HepG2 (cell line): ENCODE results near the gene ATP9A. TPM values are rescaled to one million over a fixed set of nuclear protein-coding genes. Genes with fewer than 3 reads are reported as not detected.

Source experiments
- ATAC-seq: fragments of 200-7000 bp; cut with Tn5 transposase; 3 replicates; pipeline ENCODE4 v1.9.1; 2020; ENCODE audit warnings: mild to moderate bottlenecking, moderate library complexity
- BruUV-seq: library from RNA; stranded (reverse); fragments of 400-500 nt; replicated peaks from 2 replicates; lab custom pipeline; 2021; lab: Mats Ljungman, UMichigan
- CTCF ChIA-PET: fragments of 300-600 bp; formaldehyde crosslinking; extraction: SDS; loops from one replicate; lab custom pipeline; 2021; ENCODE audit warnings: low total read pairs, inconsistent platforms, low intra/inter-chr PET ratio; lab: Yijun Ruan, JAX
- POLR2A ChIA-PET: fragments of 350-600 bp; sonication (Branson Sonifier 250); formaldehyde crosslinking; loops from one replicate; lab custom pipeline; 2020; ENCODE audit warnings: antibody characterized with exemption, inconsistent platforms; lab: Yijun Ruan, JAX
- DNase-seq: peaks from one replicate; pipeline ENCODE4 v3.0.0-alpha.2; 2015; ENCODE audit warnings: low spot score
- FAIRE-seq: peaks from 3 replicates; lab custom pipeline; 2011; peaks lifted over from hg19 to GRCh38; lab: Jason Lieb, UNC
- H2AFZ ChIP-seq: one replicate; pipeline ENCODE4 v1.6.1; 2011; ENCODE audit warnings: low read length, inconsistent platforms
- H3K27ac ChIP-seq: fragments of 300-600 bp; 3 replicates; pipeline ENCODE4 v1.8.0; 2011; ENCODE audit warnings: mixed run types, mild to moderate bottlenecking, mixed read lengths, low read length, inconsistent platforms; ENCODE audit not compliant: insufficient read depth; ENCODE audit errors: extremely low read length
- H3K27me3 ChIP-seq, 2 experiments: fragments of 200-600 bp in 1 of 2; 2 replicates in 1 of 2; 3 replicates in 1 of 2; pipeline versions ENCODE4 v1.6.0 to v1.8.0; 2011; ENCODE audit warnings: low read length in 2 of 2, mild to moderate bottlenecking in 2 of 2, moderate library complexity in 2 of 2, inconsistent platforms in 1 of 2; ENCODE audit not compliant: insufficient read depth in 2 of 2, control insufficient read depth in 1 of 2
- H3K36me3 ChIP-seq, 2 experiments: fragments of 200-600 bp in 1 of 2; replicated peaks in 1 of 2; 2 replicates in 1 of 2; 3 replicates in 1 of 2; pipeline versions ENCODE4 v1.5.1 to v1.8.0; 2011; ENCODE audit warnings: low read length in 2 of 2, inconsistent platforms in 1 of 2; ENCODE audit not compliant: insufficient read depth in 2 of 2, control insufficient read depth in 1 of 2
- H3K4me1 ChIP-seq: 2 replicates; pipeline ENCODE4 v1.5.1; 2012; ENCODE audit warnings: low read length, inconsistent platforms; ENCODE audit not compliant: insufficient read depth
- H3K4me2 ChIP-seq: 2 replicates; pipeline ENCODE4 v1.6.0; 2011; ENCODE audit warnings: low read depth, low read length, inconsistent platforms
- H3K4me3 ChIP-seq, 3 experiments: fragments of 200-600 bp in 1 of 3; sonication (generic), shearing (Covaris generic) in 1 of 3; replicated peaks in 1 of 3; 2 replicates each; pipeline ENCODE4 v1.5.1; 2011 to 2016; ENCODE audit warnings: low read length in 3 of 3, inconsistent platforms in 2 of 3, low read depth in 2 of 3, mild to moderate bottlenecking in 2 of 3, control low read depth in 1 of 3, mixed read lengths in 1 of 3; ENCODE audit not compliant: insufficient read depth in 1 of 3
- H3K79me2 ChIP-seq: one replicate; pipeline ENCODE4 v1.6.1; 2011; ENCODE audit warnings: low read length, inconsistent platforms; ENCODE audit not compliant: insufficient read depth
- H3K9ac ChIP-seq: 2 replicates; pipeline ENCODE4 v1.6.0; 2011; ENCODE audit warnings: mild to moderate bottlenecking, low read depth, low read length, inconsistent platforms; ENCODE audit not compliant: insufficient read depth
- H3K9me3 ChIP-seq: 2 replicates; pipeline ENCODE4 v1.5.1; 2012; ENCODE audit warnings: mild to moderate bottlenecking, low read length
- H4K20me1 ChIP-seq: 2 replicates; pipeline ENCODE4 v1.6.0; 2011; ENCODE audit warnings: inconsistent platforms, mild to moderate bottlenecking, low read length, moderate library complexity; ENCODE audit not compliant: insufficient read depth
- ARHGAP35 ChIP-seq: sonication (generic); formaldehyde crosslinking; IDR thresholded peaks from 2 replicates; pipeline ENCODE4 v1.9.0; 2022; ENCODE audit warnings: mild to moderate bottlenecking, inconsistent platforms, moderate library complexity, missing genetic modification reagents, borderline replicate concordance
- ATAD3A ChIP-seq: sonication (generic); formaldehyde crosslinking; IDR thresholded peaks from 2 replicates; pipeline ENCODE4 v1.4.0; 2020; ENCODE audit warnings: missing genetic modification reagents
- ATF7 ChIP-seq, 2 experiments: fragments of 450-650 bp in 1 of 2; sonication (generic) in 1 of 2; formaldehyde crosslinking in 1 of 2; IDR thresholded peaks; 2 replicates each; pipeline versions ENCODE4 v1.4.0 to v1.6.1; 2016 to 2020; ENCODE audit warnings: antibody characterized with exemption in 1 of 2, mild to moderate bottlenecking in 1 of 2, missing genetic modification reagents in 1 of 2
- CHD4 ChIP-seq: fragments of 200-600 bp; sonication (generic); IDR thresholded peaks from 2 replicates; pipeline ENCODE4 v1.7.0; 2017; ENCODE audit warnings: mild to moderate bottlenecking, low read length, borderline replicate concordance
- ISL2 ChIP-seq: sonication (generic); formaldehyde crosslinking; IDR thresholded peaks from 2 replicates; pipeline ENCODE4 v1.5.0; 2020; ENCODE audit warnings: missing genetic modification reagents
- NR2F2 ChIP-seq: IDR thresholded peaks from 2 replicates; pipeline ENCODE4 v1.6.1; 2012; ENCODE audit warnings: low read depth, inconsistent platforms, borderline replicate concordance
- RXRB ChIP-seq: IDR thresholded peaks from 2 replicates; pipeline ENCODE4 v1.6.1; 2016; ENCODE audit warnings: borderline replicate concordance, missing genetic modification reagents, missing compliant biosample characterization
- SP2 ChIP-seq: sonication (generic); formaldehyde crosslinking; IDR thresholded peaks from 2 replicates; pipeline ENCODE4 v1.5.1; 2020; ENCODE audit warnings: mild to moderate bottlenecking, missing genetic modification reagents
- TCF7L2 ChIP-seq: IDR thresholded peaks from 2 replicates; pipeline ENCODE4 v1.6.1; 2011; ENCODE audit warnings: mild to moderate bottlenecking, low read depth, low read length, moderate library complexity
- TSC22D2 ChIP-seq: sonication (generic); formaldehyde crosslinking; IDR thresholded peaks from 2 replicates; pipeline ENCODE4 v1.5.1; 2020; ENCODE audit warnings: missing genetic modification reagents, mild to moderate bottlenecking, borderline replicate concordance
- ZKSCAN5 ChIP-seq: sonication (generic); formaldehyde crosslinking; IDR thresholded peaks from 2 replicates; pipeline ENCODE4 v1.5.1; 2020; ENCODE audit warnings: mild to moderate bottlenecking, missing genetic modification reagents
- ZNF468 ChIP-seq: sonication (generic); formaldehyde crosslinking; IDR thresholded peaks from 2 replicates; pipeline ENCODE4 v1.8.0; 2022; ENCODE audit warnings: mild to moderate bottlenecking, moderate library complexity, missing genetic modification reagents
- ZNF792 ChIP-seq: IDR thresholded peaks from 2 replicates; pipeline ENCODE4 v1.6.1; 2016
- WGBS: methylation state at CpG from one replicate; pipeline ENCODE4 v1.1.6; 2017; ENCODE audit warnings: low lambda C conversion rate; 5-methylcytosine and 5-hydroxymethylcytosine counted together
- in situ Hi-C: cut with HindIII; loops from 2 replicates; pipeline ENCODE4 v1.10.0; 2017; ENCODE audit warnings: low pct_unique_long_range_greater_than_20kb; ENCODE audit not compliant: extremely low pct_ligation_motif_present
- intact Hi-C: fragments of 100-400 bp; cut with micrococcal nuclease; formaldehyde crosslinking; loops from one replicate; pipeline ENCODE4 v1.10.0; 2022; ENCODE audit not compliant: unreplicated experiment
- polyA plus RNA-seq, 8 experiments: library from polyadenylated mRNA; depleted of rRNA in 3 of 8; stranded (reverse) in 7 of 8; unstranded in 1 of 8; fragments of >200 nt; fragmentation: Illumina TruSeq in 4 of 8; extraction: Trizol in 4 of 8; gene quantifications; 2 replicates each; pipeline versions ENCODE4 v1.2.1 to v1.2.3, GENCODE V29; 2011 to 2016; ENCODE audit warnings: low read depth in 4 of 8, missing spikeins in 1 of 8, mixed read lengths in 1 of 8; ENCODE audit not compliant: insufficient read depth in 1 of 8
- total RNA-seq, 5 experiments: library from RNA; depleted of rRNA; stranded (reverse); fragments of >200 nt; fragmentation: Illumina TruSeq; extraction: Trizol; gene quantifications; 2 replicates each; pipeline ENCODE4 v1.2.3, GENCODE V29; 2016; ENCODE audit warnings: low read depth in 1 of 5
- TF ChIP-seq, protein P1 (sequence below): sonication (generic); formaldehyde crosslinking; IDR thresholded peaks from 2 replicates; pipeline ENCODE4 v1.4.0; 2020; ENCODE audit warnings: mild to moderate bottlenecking, missing genetic modification reagents
- TF ChIP-seq, protein P2 (sequence below): sonication (generic); formaldehyde crosslinking; IDR thresholded peaks from 2 replicates; pipeline ENCODE4 v1.4.0; 2020; ENCODE audit warnings: low read depth, missing genetic modification reagents
- TF ChIP-seq, protein P3 (sequence below): sonication (generic); formaldehyde crosslinking; IDR thresholded peaks from 2 replicates; pipeline ENCODE4 v1.4.0; 2020; ENCODE audit warnings: missing genetic modification reagents; ENCODE audit errors: not compliant biosample characterization
- TF ChIP-seq, protein P4 (sequence below): sonication (generic); formaldehyde crosslinking; IDR thresholded peaks from 2 replicates; pipeline ENCODE4 v1.8.0; 2022; ENCODE audit warnings: low read depth, missing genetic modification reagents

Gene ATP9A
- total and polyA plus RNA-seq, 2 of the 13 experiments (the other 11 are each of a cell fraction or from before 2014, with no cell fraction given) = 11.8 to 18.5 TPM

DNA sequence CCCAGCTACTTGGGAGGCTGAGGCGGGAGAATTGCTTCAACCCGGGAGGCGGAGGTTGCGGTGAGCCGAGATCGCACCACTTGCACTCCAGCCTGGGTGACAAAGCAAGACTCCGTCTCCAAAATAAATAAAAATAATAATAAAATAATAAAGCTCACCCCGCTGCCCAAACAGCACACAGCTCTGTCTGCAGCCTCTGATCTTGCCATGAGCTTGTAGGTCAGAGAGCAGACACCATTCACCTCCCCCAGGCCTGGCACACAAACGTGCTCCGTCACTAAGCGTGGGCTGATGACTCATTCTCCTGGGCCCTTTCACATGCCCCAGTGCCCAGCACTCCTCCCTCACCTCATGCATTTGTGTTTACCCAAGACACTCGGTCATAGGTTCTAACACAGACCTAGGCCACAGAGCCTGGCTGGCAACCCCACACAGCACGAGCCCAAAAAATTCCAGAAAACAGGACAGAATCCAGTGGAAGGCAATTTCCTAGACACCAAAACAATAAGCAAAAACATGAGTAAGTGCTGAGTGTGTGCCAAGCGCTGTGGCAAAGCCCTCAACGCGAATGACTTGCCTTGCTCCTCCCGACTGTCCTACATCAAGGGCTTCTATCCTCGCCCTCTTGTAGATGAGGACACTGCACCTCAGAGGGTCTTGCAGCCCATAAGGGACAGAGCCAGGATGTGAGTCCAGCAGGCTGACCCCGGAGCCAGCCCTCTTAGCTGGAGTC is 18.0 kb downstream of the ATP9A start:
- Histone ChIP-seq H3K9ac (peak overlapping the region; percentile 63), H2AFZ (no peak overlapping the region), H3K79me2 (peaks cover 16% of the 10 kb centered on the region), H3K9me3 (no peaks in the 10 kb centered on the region), H3K4me1 (peaks cover 80% of the 10 kb centered on the region), H3K4me3 (no peak overlapping the region; a peak in 1 of 6 replicates), H3K27ac (peak overlapping the region; percentile 60), H3K4me2 (peak overlapping the region; percentile 46), H3K36me3 (0 out of 5 replicates have a peak, but pooled peaks cover 0 to 2% of the 10 kb centered on the region in 2 experiments), H3K27me3 (no peaks in the 10 kb centered on the region), H4K20me1 (no peaks in the 10 kb centered on the region)
- FAIRE-seq = peak; percentile 44
- peak; percentile 96 for DNase-seq
- WGBS = 59% methylated on average over 19 of the region's 19 CpGs
- intact Hi-C loops (loop anchor here (1.0 kb wide), 1 partner anchor 9 kb away; no protein-coding TSS in a partner anchor), in situ Hi-C loops (loop anchor here (10.0 kb wide), 1 partner anchor 45 kb away; no protein-coding TSS in a partner anchor)
- ATAC-seq = peak; percentile 85
- CTCF ChIA-PET = no interaction called here
- BruUV-seq = no TSS peak
- POLR2A ChIA-PET = interaction anchor here (0.6 to 2.2 kb wide), 8 partner anchors 9 to 135 kb away, joined by 3 to 12 read pairs (median 4); partner anchors contain the start of gene ATP9A
- TF ChIP-seq ATAD3A (CRISPR knock-in tag) = peak; percentile 20; the same call in 1 of the 2 replicates
- peak; percentile 99 for TF ChIP-seq RXRB (CRISPR knock-in tag)
- TF ChIP-seq ZKSCAN5 = peak; percentile 77; the same call in 1 of the 2 replicates
- TF ChIP-seq ZNF468 (CRISPR knock-in tag) = no peak
- TF ChIP-seq ZNF792 (CRISPR knock-in tag) = peak; percentile 92; the same call in 1 of the 2 replicates
- TF ChIP-seq ATF7 (IDR thresholded peaks at IDR 0.05) = no peak
- TF ChIP-seq ATF7 (CRISPR knock-in tag; IDR thresholded peaks at IDR 0.05) = peak; percentile 12; the same call in 1 of the 2 replicates
- TF ChIP-seq, protein P1, sequence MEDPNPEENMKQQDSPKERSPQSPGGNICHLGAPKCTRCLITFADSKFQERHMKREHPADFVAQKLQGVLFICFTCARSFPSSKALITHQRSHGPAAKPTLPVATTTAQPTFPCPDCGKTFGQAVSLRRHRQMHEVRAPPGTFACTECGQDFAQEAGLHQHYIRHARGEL (CRISPR knock-in tag) = no peak
- peak; percentile 80; the same call in 1 of the 2 replicates for TF ChIP-seq TSC22D2
- TF ChIP-seq, protein P2, sequence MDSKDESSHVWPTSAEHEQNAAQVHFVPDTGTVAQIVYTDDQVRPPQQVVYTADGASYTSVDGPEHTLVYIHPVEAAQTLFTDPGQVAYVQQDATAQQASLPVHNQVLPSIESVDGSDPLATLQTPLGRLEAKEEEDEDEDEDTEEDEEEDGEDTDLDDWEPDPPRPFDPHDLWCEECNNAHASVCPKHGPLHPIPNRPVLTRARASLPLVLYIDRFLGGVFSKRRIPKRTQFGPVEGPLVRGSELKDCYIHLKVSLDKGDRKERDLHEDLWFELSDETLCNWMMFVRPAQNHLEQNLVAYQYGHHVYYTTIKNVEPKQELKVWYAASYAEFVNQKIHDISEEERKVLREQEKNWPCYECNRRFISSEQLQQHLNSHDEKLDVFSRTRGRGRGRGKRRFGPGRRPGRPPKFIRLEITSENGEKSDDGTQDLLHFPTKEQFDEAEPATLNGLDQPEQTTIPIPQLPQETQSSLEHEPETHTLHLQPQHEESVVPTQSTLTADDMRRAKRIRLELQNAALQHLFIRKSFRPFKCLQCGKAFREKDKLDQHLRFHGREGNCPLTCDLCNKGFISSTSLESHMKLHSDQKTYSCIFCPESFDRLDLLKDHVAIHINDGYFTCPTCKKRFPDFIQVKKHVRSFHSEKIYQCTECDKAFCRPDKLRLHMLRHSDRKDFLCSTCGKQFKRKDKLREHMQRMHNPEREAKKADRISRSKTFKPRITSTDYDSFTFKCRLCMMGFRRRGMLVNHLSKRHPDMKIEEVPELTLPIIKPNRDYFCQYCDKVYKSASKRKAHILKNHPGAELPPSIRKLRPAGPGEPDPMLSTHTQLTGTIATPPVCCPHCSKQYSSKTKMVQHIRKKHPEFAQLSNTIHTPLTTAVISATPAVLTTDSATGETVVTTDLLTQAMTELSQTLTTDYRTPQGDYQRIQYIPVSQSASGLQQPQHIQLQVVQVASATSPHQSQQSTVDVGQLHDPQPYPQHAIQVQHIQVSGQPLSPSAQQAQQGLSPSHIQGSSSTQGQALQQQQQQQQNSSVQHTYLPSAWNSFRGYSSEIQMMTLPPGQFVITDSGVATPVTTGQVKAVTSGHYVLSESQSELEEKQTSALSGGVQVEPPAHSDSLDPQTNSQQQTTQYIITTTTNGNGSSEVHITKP (CRISPR knock-in tag) = peak; percentile 88
- TF ChIP-seq, protein P3, sequence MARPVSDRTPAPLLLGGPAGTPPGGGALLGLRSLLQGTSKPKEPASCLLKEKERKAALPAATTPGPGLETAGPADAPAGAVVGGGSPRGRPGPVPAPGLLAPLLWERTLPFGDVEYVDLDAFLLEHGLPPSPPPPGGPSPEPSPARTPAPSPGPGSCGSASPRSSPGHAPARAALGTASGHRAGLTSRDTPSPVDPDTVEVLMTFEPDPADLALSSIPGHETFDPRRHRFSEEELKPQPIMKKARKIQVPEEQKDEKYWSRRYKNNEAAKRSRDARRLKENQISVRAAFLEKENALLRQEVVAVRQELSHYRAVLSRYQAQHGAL (CRISPR knock-in tag) = no peak
- TF ChIP-seq TCF7L2 = no peak
- TF ChIP-seq CHD4 = peak; percentile 59; the same call in 1 of the 2 replicates
- TF ChIP-seq SP2 (CRISPR knock-in tag) = no peak
- TF ChIP-seq, protein P4, sequence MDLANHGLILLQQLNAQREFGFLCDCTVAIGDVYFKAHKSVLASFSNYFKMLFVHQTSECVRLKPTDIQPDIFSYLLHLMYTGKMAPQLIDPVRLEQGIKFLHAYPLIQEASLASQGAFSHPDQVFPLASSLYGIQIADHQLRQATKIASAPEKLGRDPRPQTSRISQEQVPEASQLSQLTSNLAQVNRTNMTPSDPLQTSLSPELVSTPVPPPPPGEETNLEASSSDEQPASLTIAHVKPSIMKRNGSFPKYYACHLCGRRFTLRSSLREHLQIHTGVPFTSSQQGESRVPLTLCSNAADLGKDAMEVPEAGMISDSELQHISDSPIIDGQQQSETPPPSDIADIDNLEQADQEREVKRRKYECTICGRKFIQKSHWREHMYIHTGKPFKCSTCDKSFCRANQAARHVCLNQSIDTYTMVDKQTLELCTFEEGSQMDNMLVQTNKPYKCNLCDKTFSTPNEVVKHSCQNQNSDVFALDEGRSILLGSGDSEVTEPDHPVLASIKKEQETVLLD (CRISPR knock-in tag) = no peak
- 0 out of 2 replicates have a peak, but pooled peaks have one; percentile 65 for TF ChIP-seq ARHGAP35 (CRISPR knock-in tag)
- TF ChIP-seq NR2F2 = no peak
- peak; percentile 44; the same call in 1 of the 2 replicates for TF ChIP-seq ISL2 (CRISPR knock-in tag)
